ENCODE data around the gene PACRG.

PACRG gene

GRCh38 chr6:163019926-163020325 is 292.2 kb downstream of the PACRG start:
- no peak for DNase-seq

- no peak for DNase-seq
Measured at GRCh38 chr6:163021054-163021453, 293.3 kb downstream of the PACRG start.

- DNase-seq = no peak
Measured at GRCh38 chr6:163023700-163024099, 295.9 kb downstream of the PACRG start.

- DNase-seq = no peak
Measured at GRCh38 chr6:163026893-163027292, 299.1 kb downstream of the PACRG start.

- DNase-seq = no peak
Measured at GRCh38 chr6:163030980-163031379, 303.2 kb downstream of the PACRG start.

- no peak for DNase-seq
Measured at GRCh38 chr6:163031931-163032330, 304.2 kb downstream of the PACRG start.

GRCh38 chr6:163036160-163036645 is 308.4 kb downstream of the PACRG start:
- DNase-seq = no peak

GRCh38 chr6:163038317-163038716 is 310.5 kb downstream of the PACRG start:
- no peak for DNase-seq

GRCh38 chr6:163048345-163048744 is 320.6 kb downstream of the PACRG start:
- no peak for DNase-seq

GRCh38 chr6:163053667-163054344 is 326.0 kb downstream of the PACRG start:
- no peak for DNase-seq

GRCh38 chr6:163054641-163055040 is 326.9 kb downstream of the PACRG start:
- no peak for DNase-seq

- DNase-seq = no peak
Measured at GRCh38 chr6:163057260-163057659, 329.5 kb downstream of the PACRG start.

- DNase-seq = no peak
Measured at GRCh38 chr6:163062790-163063189, 335.0 kb downstream of the PACRG start.

- DNase-seq = no peak
Measured at GRCh38 chr6:163063561-163063960, 335.8 kb downstream of the PACRG start.

GRCh38 chr6:163064397-163064796 is 336.6 kb downstream of the PACRG start:
- DNase-seq = no peak

- DNase-seq = no peak
Measured at GRCh38 chr6:163066200-163066599, 338.4 kb downstream of the PACRG start.

GRCh38 chr6:163077134-163077533 is 349.4 kb downstream of the PACRG start:
- DNase-seq = no peak

- DNase-seq = no peak
Measured at GRCh38 chr6:163078712-163079111, 350.9 kb downstream of the PACRG start.

- no peak for DNase-seq
Measured at GRCh38 chr6:163080228-163080627, 352.5 kb downstream of the PACRG start.

GRCh38 chr6:163083141-163083540 is 355.4 kb downstream of the PACRG start:
- DNase-seq = no peak

GRCh38 chr6:163085426-163085825 is 357.7 kb downstream of the PACRG start:
- no peak for DNase-seq

- no peak for DNase-seq
Measured at GRCh38 chr6:163085861-163086623, 358.3 kb downstream of the PACRG start.

- DNase-seq = no peak
Measured at GRCh38 chr6:163086624-163086920, 358.8 kb downstream of the PACRG start.

GRCh38 chr6:163087981-163088380 is 360.2 kb downstream of the PACRG start:
- DNase-seq = no peak

- DNase-seq = no peak
Measured at GRCh38 chr6:163092876-163093275, 365.1 kb downstream of the PACRG start.

Measured in activated CD4-positive, alpha-beta T cell treated with anti-CD3 and anti-CD28 coated beads, Interleukin-2, amount 50 U/mL, for 4 hours (primary cell).